ENCODE measurements around the gene PKHD1.
"Not testable (repeated sequence)": the region's sequence is repeated elsewhere in the genome, so short reads cannot be mapped to it uniquely, and the experiment has no call there.

Gene PKHD1

GRCh38 chr6:51995214-51995755, 92.1 kb downstream of the PKHD1 start:
- no peak for DNase-seq (ENCODE audit: low read depth in 1 of 2, low spot score in 1 of 2)

- no peak for DNase-seq (ENCODE audit: low read depth in 1 of 2, low spot score in 1 of 2)
These were observed 94.5 kb downstream of the PKHD1 start for GRCh38 chr6:51992876-51993275.

- no peak for DNase-seq (ENCODE audit: low read depth in 1 of 2, low spot score in 1 of 2)
These were observed 97.6 kb downstream of the PKHD1 start for GRCh38 chr6:51989789-51990188.

- DNase-seq (ENCODE audit: low read depth in 1 of 2, low spot score in 1 of 2), result no peak
These were observed 100.5 kb downstream of the PKHD1 start for GRCh38 chr6:51986864-51987263.

DNA sequence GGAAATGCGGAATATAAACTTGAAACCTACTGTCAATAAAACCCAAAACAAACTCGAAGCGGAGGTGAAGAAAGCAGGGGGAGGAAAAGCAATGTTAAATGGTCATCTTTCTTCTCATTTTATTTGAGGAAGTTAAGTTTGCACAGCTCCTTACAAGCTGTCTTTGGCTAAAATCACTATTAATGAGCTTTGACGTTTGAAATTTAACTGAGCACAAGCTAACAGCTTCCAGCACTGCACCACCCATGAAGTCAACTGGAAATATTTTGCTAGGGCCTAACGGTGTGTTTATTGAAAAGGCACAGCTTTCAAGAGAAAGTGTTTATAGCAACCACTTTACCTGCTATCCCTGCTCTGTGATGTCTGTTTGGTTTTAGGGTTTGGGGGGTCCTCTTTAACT, 103.8 kb downstream of the PKHD1 start:
- DNase-seq (ENCODE audit: low read depth in 1 of 2, low spot score in 1 of 2), result no peak

DNA sequence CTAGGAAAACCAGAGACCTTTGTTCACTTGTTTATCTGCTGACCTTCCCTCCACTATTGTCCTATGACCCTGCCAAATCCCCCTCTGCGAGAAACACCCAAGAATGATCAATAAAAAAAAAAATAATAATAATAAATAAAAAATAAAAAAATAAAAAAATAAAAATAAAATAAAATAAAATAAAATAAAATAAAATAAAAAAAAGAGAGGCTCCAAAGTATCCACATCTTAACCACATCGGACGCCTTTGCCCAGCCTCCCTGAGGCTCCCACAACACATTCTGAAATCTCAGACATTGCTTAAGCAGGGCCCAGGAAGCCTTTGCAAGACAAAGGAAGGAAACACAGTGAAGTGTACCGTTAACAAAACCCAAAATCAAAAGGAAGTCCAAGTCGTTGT, 104.7 kb downstream of the PKHD1 start:
- not testable (repeated sequence) for DNase-seq (ENCODE audit: low read depth in 1 of 2, low spot score in 1 of 2)

GRCh38 chr6:51976374-51976773, 111.0 kb downstream of the PKHD1 start:
- no peak for DNase-seq (ENCODE audit: low read depth in 1 of 2, low spot score in 1 of 2)

GRCh38 chr6:51972659-51973058, 114.8 kb downstream of the PKHD1 start:
- no peak for DNase-seq (ENCODE audit: low read depth in 1 of 2, low spot score in 1 of 2)

DNA sequence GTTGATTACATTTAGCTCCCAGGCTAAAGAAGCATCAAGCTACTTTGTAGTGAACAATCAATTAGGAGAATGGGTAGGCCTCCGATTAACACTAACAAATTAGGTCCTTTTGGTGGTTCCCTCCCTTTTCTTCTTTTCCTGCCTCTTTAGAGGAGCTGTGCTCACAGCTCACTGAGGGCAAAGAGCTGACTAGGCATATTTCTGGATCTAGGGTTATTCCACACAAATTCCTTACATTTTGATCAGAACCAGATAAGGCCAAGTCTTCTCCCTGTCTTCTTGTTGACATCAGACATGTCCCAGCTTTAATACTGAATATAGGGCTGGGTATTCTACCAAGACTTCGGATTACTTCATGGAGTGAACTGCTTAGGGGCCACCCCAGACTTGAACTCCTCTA, 119.1 kb downstream of the PKHD1 start:
- no peak for DNase-seq (ENCODE audit: low read depth in 1 of 2, low spot score in 1 of 2)

DNA sequence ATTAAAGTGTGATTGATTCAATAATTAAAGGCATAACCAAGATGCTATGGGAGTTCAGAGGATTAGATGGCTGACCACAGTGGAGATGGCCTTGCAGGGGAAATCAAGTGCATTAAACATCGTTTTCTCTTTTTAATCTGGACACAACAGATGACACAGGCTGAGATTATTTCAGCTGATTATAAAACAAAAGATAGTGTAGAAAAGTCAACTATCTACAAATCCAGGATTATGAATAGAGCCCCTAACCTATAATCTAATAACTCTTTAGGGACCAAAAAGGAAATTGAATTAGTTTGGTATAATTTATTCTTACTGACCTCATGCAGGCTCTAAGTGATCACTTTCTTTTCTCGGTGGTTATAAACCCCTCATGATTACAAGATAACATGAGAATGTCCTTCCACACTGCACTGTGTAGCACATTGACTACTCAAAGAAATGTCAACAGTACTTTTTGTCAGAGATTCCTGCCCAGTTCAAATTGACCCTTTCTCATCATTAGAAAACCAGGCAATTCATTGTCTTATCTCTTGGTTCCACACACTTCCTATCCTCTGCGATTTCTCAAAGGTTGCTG, 122.1 kb downstream of the PKHD1 start:
- no peak for DNase-seq (ENCODE audit: low read depth in 1 of 2, low spot score in 1 of 2)

DNA sequence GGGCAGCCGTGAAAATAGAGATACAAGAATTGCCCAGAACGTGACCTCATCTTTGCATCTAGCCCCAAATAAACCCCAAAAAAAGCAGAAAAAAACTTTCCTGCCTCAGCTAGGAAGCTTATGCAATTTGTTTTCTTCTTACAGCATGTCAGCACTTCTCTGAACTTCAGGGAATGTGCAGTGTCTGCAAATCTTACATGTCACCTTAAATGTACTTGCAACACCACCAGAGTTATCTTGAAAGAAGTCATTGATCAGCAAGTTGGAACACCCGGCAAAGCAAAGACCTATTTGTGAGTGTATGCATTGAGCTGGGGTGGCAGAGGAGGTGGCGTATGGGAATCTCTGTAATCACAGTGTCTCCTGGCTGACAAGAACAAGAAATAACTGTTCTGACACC, 123.4 kb downstream of the PKHD1 start:
- DNase-seq (ENCODE audit: low read depth in 1 of 2, low spot score in 1 of 2), result no peak

- DNase-seq (ENCODE audit: low read depth in 1 of 2, low spot score in 1 of 2), result no peak
These were observed 125.1 kb downstream of the PKHD1 start for GRCh38 chr6:51962354-51962753.

DNA sequence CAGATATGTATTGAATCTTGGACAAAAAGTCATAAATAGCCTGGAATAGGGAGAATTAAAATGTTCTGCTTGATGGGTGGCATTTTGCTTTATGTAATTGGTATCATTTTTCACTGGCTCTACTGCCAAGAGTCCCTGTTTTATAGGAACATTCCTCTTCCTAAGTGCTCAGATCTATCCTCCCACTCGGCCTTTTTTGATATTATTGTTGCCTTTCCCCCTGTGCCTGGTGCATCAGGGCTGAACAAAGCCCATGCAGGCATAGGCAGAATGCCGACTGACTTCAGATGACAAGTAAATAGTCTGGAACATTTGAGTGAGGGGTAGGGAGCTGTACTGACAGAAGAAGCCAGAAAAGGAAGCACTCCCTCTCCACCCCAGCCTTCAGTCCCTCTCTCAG, 127.0 kb downstream of the PKHD1 start:
- DNase-seq (ENCODE audit: low read depth in 1 of 2, low spot score in 1 of 2), result no peak

DNA sequence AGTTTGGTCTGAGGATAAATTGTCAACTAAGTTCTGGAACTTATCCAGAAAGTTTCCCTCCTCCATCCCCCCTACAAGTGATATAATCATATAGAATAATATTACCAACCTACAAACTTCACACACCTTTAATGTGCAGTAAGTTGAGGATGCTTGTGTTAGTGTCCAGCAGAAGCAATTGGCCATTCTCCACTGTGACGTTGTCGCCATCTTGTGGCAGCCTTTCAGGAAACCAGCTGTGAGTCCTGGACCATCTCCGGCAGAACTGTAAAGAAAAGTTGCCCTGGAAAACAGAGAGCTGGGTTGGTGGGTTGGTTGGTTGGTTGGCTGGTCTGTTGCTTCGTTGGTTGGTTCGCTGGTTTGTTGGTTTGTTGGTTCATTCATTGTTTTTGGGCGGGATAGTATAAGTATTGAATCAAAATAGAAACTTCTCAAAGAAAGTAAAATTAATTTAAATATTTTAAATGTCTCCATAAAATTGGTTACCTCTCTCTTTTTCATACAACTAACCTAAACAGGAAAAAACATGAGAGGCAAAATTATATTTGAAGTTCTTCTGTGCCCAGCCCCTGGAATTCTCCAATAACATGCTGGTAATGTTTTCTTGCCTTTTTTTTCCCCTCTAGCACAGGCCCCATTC, 127.5 kb downstream of the PKHD1 start:
- DNase-seq (ENCODE audit: low read depth in 1 of 2, low spot score in 1 of 2), result no peak

- no peak for DNase-seq (ENCODE audit: low read depth in 1 of 2, low spot score in 1 of 2)
These were observed 132.7 kb downstream of the PKHD1 start for GRCh38 chr6:51954681-51955080.

DNA sequence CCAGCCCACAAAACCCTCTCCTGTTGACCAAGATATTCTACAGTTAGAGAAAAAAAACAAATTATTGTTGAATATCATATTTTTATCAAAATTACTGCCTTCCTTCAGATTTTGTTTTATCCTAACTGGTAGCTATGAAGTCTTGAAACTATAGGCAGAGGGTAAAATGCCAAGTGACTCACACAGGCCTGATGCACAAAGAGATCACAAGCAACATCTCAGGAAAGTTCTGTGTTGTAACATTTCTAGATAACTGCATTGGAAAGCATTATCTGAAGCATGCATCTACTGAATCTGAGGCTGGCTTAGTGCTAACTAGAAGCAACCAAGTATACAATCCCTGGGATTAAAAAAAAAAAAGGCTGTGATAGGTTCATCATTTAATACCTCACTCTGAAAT, 134.2 kb downstream of the PKHD1 start:
- DNase-seq (ENCODE audit: low read depth in 1 of 2, low spot score in 1 of 2), result no peak

- no peak for DNase-seq (ENCODE audit: low read depth in 1 of 2, low spot score in 1 of 2)
These were observed 135.5 kb downstream of the PKHD1 start for GRCh38 chr6:51951924-51952323.

DNA sequence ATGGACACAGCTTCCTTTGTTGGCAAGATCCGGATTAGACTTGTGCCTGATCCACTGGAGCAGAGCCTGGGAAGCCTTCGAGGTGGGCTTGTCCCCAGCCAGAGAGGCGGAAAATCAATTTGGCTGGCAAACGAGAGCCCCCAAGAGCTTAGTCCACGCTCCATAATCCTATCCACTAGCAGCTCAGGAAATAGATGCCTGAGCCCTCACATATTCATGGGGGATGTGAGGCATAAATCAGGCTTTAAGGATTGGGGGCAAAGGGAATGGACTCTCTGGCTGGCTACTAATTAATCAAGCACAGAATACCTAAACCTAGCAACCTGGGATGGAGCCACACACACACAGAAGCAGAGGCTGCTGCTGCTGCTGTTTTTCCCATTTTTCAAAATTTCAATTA, 137.9 kb downstream of the PKHD1 start:
- no peak for DNase-seq (ENCODE audit: low read depth in 1 of 2, low spot score in 1 of 2)

GRCh38 chr6:51939695-51940094, 147.7 kb downstream of the PKHD1 start:
- DNase-seq (ENCODE audit: low read depth in 1 of 2, low spot score in 1 of 2), result not testable (repeated sequence)

DNA sequence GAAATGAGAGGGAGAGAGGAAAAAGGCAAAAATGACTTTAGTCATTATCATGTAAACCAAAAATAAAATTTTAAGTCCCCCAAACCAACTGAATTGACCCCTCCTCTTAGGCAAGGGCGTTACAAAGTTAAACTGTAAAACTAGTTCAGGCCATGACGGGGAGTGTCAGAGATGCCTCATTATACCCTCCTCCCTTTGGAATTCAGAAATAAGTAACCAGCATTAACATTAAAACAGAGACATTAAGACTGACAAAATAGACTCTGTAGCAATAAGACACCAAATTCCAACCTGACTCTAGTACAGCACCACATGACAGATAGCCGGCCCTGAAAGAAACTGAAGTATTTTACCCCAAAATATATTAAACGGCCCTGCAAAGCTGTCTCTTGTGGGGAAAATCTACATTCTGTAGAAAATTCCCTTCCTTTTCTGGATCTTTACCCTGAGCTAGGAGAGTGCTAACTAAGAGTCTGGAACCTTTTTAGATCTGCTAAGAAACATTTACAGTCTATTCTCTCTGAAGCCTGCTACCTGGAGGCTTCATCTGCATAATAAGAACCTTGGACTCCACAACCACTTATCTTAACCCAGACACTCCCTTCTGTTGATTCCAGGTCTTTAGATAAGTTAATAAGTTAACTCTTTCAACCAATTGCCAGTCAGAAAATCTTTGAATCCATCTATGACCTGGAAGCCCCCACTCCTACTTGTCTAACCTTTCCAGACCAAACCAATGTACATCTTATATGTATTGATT, 150.7 kb downstream of the PKHD1 start:
- no peak for DNase-seq (ENCODE audit: low read depth in 1 of 2, low spot score in 1 of 2)

DNA sequence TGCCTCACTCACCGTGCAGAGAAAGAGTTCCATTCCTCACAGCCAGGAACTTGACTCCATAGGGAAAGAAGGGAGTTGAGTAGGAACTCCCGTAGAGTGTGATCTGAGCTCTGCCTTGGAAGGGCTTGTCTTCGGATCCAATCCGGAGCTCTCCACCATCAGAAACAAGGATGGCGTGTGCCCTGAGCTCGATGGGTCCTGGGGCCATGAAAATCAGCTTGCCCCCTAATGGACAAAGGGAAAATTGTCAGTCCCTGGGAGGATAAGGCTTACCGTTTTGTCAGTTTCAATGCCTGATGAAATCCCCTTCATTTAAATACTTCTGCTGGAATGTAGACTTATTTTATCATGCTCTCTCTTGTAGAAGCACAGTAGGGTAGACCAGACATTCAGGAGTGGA, 153.3 kb downstream of the PKHD1 start:
- DNase-seq (ENCODE audit: low read depth in 1 of 2, low spot score in 1 of 2), result no peak

DNA sequence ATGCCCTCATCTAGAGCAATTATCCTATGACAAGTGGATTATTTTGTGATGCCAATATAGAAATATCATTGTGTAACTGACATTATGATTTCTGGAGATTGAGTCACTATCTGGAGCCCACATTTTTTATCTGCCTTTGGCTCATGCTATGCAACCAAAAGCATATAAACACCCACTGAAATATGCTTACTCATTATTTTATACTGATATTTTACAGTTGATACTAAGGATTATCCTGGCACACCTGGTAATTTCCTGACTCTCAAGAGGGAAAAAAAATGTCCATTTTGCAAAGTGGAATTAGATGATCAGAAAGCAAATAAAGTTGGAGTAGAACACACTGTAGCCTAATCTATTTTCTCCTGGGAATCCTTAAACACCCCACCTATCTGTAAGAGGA, 154.5 kb downstream of the PKHD1 start:
- no peak for DNase-seq (ENCODE audit: low read depth in 1 of 2, low spot score in 1 of 2)

Measured in activated T-helper 1 cell treated with anti-CD3 and anti-CD28 coated beads, Interleukin-2, amount 50 U/mL, for 16 hours (primary cell).